ENCODE data around the gene ABHD10.

GRCh38 chr3:111970376-111970775 is 8.4 kb upstream of the ABHD10 start:
- TF ChIP-seq, protein P1, sequence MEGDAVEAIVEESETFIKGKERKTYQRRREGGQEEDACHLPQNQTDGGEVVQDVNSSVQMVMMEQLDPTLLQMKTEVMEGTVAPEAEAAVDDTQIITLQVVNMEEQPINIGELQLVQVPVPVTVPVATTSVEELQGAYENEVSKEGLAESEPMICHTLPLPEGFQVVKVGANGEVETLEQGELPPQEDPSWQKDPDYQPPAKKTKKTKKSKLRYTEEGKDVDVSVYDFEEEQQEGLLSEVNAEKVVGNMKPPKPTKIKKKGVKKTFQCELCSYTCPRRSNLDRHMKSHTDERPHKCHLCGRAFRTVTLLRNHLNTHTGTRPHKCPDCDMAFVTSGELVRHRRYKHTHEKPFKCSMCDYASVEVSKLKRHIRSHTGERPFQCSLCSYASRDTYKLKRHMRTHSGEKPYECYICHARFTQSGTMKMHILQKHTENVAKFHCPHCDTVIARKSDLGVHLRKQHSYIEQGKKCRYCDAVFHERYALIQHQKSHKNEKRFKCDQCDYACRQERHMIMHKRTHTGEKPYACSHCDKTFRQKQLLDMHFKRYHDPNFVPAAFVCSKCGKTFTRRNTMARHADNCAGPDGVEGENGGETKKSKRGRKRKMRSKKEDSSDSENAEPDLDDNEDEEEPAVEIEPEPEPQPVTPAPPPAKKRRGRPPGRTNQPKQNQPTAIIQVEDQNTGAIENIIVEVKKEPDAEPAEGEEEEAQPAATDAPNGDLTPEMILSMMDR (IDR thresholded peaks at IDR 0.05 in 8 of 11, conservative IDR thresholded peaks at IDR 0.05 in 3 of 11) = no peak
- TF ChIP-seq POLR2A (IDR thresholded peaks at IDR 0.05) (no peak), POLR2AphosphoS5 (IDR thresholded peaks at IDR 0.05) (no peak)
